Natural killer cell (primary cell): ENCODE data around the gene MACIR. TPM values are rescaled to one million over a fixed set of nuclear protein-coding genes. Genes with fewer than 3 reads are reported as not detected.
A peak's percentile ranks its signal among the peaks of the same experiment; 100 is the strongest.

Experiments
- ATAC-seq, 3 donors: fragments of 150-1000 bp in 2 of 3; fragments of 200-7000 bp in 1 of 3; cut with Tn5 transposase; 1 replicate in 1 of 3; 2 replicates in 2 of 3; pipeline ENCODE4 v1.10.0; 2021; ENCODE audit warnings: mild to moderate bottlenecking in 2 of 3, moderate library complexity in 2 of 3
- DNase-seq, 2 donors: peaks; one replicate each; pipeline versions ENCODE4 v3.0.0 to v3.0.0-alpha.2; 2013 to 2021; ENCODE audit warnings: mixed read lengths in 1 of 2
- H3K27ac ChIP-seq: one replicate; pipeline ENCODE4 v1.5.1; 2013; ENCODE audit warnings: mild to moderate bottlenecking, low read length
- H3K27me3 ChIP-seq: one replicate; pipeline ENCODE4 v1.6.1; 2013; ENCODE audit warnings: low read length; ENCODE audit not compliant: control insufficient read depth, insufficient read depth
- H3K36me3 ChIP-seq: one replicate; pipeline ENCODE4 v1.6.1; 2013; ENCODE audit warnings: low read length; ENCODE audit not compliant: control insufficient read depth, insufficient read depth
- H3K4me1 ChIP-seq: one replicate; pipeline ENCODE4 v1.6.1; 2013; ENCODE audit warnings: low read length; ENCODE audit not compliant: control insufficient read depth, insufficient read depth
- H3K4me3 ChIP-seq: one replicate; pipeline ENCODE4 v1.5.1; 2013; ENCODE audit warnings: low read length
- H3K9me3 ChIP-seq: one replicate; pipeline ENCODE4 v1.6.1; 2013; ENCODE audit warnings: low read length; ENCODE audit not compliant: control insufficient read depth, insufficient read depth
- H3K27ac Mint-ChIP-seq, 2 donors: one replicate each; pipeline ENCODE4 v1.8.0; 2022; ENCODE audit warnings: mild to moderate bottlenecking in 2 of 2, mixed read lengths in 2 of 2, moderate library complexity in 1 of 2
- H3K27me3 Mint-ChIP-seq, 2 donors: one replicate each; pipeline ENCODE4 v1.8.0; 2022; ENCODE audit warnings: low read depth in 2 of 2, mixed read lengths in 2 of 2
- H3K36me3 Mint-ChIP-seq: one replicate; pipeline ENCODE4 v1.8.0; 2022; ENCODE audit warnings: mixed read lengths
- H3K4me1 Mint-ChIP-seq, 2 donors: one replicate each; pipeline ENCODE4 v1.8.0; 2022; ENCODE audit warnings: mixed read lengths in 2 of 2
- H3K4me3 Mint-ChIP-seq: one replicate; pipeline ENCODE4 v1.8.0; 2022; ENCODE audit warnings: mild to moderate bottlenecking, moderate library complexity, mixed read lengths
- H3K9me3 Mint-ChIP-seq, 2 donors: one replicate each; pipeline ENCODE4 v1.8.0; 2022; ENCODE audit warnings: mixed read lengths in 2 of 2
- WGBS: methylation state at CpG from one replicate; pipeline ENCODE4 v1.1.7; 2013; ENCODE audit warnings: missing lambda C conversion rate; ENCODE audit not compliant: insufficient coverage; 5-methylcytosine and 5-hydroxymethylcytosine counted together
- intact Hi-C: fragments of 100-400 bp; cut with micrococcal nuclease; formaldehyde crosslinking; loops from one replicate; pipeline ENCODE4 v1.14.2; 2022
- total RNA-seq, 4 donors: library from RNA; stranded (reverse); fragments of 120-200 nt in 1 of 4; gene quantifications; one replicate each; pipeline versions ENCODE4 v1.2.3 to v1.2.4, GENCODE V29; 2013 to 2022
- TF ChIP-seq, protein P1 (sequence below): fragments of 200-600 bp; IDR thresholded peaks from one replicate; pipeline ENCODE4 v1.8.0; 2022; ENCODE audit warnings: antibody characterized with exemption

MACIR gene
- total RNA-seq, 3 donors from 2014 or later (not counting 1 experiment from before 2014, with no cell fraction given): 1.5 to 5.3 (median 2.7) TPM

- H3K9me3 ChIP-seq: no peaks in the 10 kb centered on the region
- H3K27me3 ChIP-seq: peaks cover 8% of the 10 kb centered on the region
- ATAC-seq: no peak
- H3K4me1 Mint-ChIP-seq: no peaks in the 10 kb centered on the region
- no peak overlapping the region for H3K4me3 Mint-ChIP-seq
- H3K27ac Mint-ChIP-seq: no peak overlapping the region
- peaks cover 2 to 4% of the 10 kb centered on the region in 2 donors for H3K9me3 Mint-ChIP-seq
- TF ChIP-seq, protein P1, sequence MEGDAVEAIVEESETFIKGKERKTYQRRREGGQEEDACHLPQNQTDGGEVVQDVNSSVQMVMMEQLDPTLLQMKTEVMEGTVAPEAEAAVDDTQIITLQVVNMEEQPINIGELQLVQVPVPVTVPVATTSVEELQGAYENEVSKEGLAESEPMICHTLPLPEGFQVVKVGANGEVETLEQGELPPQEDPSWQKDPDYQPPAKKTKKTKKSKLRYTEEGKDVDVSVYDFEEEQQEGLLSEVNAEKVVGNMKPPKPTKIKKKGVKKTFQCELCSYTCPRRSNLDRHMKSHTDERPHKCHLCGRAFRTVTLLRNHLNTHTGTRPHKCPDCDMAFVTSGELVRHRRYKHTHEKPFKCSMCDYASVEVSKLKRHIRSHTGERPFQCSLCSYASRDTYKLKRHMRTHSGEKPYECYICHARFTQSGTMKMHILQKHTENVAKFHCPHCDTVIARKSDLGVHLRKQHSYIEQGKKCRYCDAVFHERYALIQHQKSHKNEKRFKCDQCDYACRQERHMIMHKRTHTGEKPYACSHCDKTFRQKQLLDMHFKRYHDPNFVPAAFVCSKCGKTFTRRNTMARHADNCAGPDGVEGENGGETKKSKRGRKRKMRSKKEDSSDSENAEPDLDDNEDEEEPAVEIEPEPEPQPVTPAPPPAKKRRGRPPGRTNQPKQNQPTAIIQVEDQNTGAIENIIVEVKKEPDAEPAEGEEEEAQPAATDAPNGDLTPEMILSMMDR: no peak
- intact Hi-C loops: no loop called here
- DNase-seq: no peak
- no peaks in the 10 kb centered on the region for H3K4me1 ChIP-seq
- peaks cover 9% of the 10 kb centered on the region for H3K36me3 Mint-ChIP-seq
- WGBS: no CpG with 5 or more reads among the region's 1 CpG
- no peak overlapping the region for H3K27ac ChIP-seq
- H3K36me3 ChIP-seq: no peaks in the 10 kb centered on the region
- no peak overlapping the region for H3K4me3 ChIP-seq
- H3K27me3 Mint-ChIP-seq: peaks cover 13 to 29% of the 10 kb centered on the region in 2 donors
Observed at GRCh38 chr5:103237778-103238177, 20.8 kb upstream of the MACIR start.

- 94% methylated on average over 2 of the region's 2 CpGs for WGBS
- H3K36me3 Mint-ChIP-seq: peaks cover 9% of the 10 kb centered on the region
- no peak overlapping the region for H3K27ac ChIP-seq
- H3K4me3 ChIP-seq: no peak overlapping the region
- peaks cover 20 to 43% of the 10 kb centered on the region in 2 donors for H3K27me3 Mint-ChIP-seq
- intact Hi-C loops: no loop called here
- H3K27me3 ChIP-seq: peaks cover 10% of the 10 kb centered on the region
- no peak overlapping the region for H3K27ac Mint-ChIP-seq
- no peak overlapping the region for H3K4me3 Mint-ChIP-seq
- no peaks in the 10 kb centered on the region for H3K36me3 ChIP-seq
- no peak for ATAC-seq
- no peaks in the 10 kb centered on the region for H3K9me3 ChIP-seq
- peaks cover 7 to 8% of the 10 kb centered on the region in 2 donors for H3K4me1 Mint-ChIP-seq
- no peak for DNase-seq
- peaks cover 2 to 4% of the 10 kb centered on the region in 2 donors for H3K9me3 Mint-ChIP-seq
- TF ChIP-seq, protein P1: no peak
- H3K4me1 ChIP-seq: no peaks in the 10 kb centered on the region
Observed at GRCh38 chr5:103243665-103244064, 14.9 kb upstream of the MACIR start.

DNA sequence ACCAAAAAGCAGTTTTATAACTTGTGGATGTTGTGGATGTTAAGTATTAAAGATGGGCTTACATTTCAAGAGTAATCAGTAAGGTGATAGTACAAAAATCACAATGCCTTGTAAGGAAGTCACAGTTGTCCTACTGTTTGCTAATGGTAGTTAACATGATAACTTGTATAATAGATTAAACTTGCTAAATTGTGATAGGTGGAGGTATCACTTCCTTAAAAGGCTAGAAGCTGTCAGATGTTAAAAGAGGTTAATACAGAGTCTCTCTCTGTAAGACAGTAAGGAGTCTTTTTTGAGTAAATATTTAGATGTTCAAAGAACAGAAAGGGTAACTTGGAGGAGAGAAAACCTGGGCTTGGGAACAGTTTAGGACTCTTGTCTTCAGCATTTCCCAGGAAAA is 14.2 kb upstream of the MACIR start:
- Histone ChIP-seq H3K27me3 (peaks cover 10% of the 10 kb centered on the region), H3K4me3 (no peak overlapping the region), H3K27ac (no peak overlapping the region), H3K9me3 (no peaks in the 10 kb centered on the region), H3K36me3 (no peaks in the 10 kb centered on the region), H3K4me1 (no peaks in the 10 kb centered on the region)
- H3K36me3 Mint-ChIP-seq: peaks cover 3% of the 10 kb centered on the region
- H3K4me1 Mint-ChIP-seq: peaks cover 7 to 8% of the 10 kb centered on the region in 2 donors
- no peak overlapping the region for H3K4me3 Mint-ChIP-seq
- intact Hi-C loops: no loop called here
- H3K9me3 Mint-ChIP-seq: no peaks in the 10 kb centered on the region
- TF ChIP-seq, protein P1: no peak
- no peak overlapping the region for H3K27ac Mint-ChIP-seq
- no peak for ATAC-seq
- peaks cover 21 to 37% of the 10 kb centered on the region in 2 donors for H3K27me3 Mint-ChIP-seq
- DNase-seq: no peak

DNA sequence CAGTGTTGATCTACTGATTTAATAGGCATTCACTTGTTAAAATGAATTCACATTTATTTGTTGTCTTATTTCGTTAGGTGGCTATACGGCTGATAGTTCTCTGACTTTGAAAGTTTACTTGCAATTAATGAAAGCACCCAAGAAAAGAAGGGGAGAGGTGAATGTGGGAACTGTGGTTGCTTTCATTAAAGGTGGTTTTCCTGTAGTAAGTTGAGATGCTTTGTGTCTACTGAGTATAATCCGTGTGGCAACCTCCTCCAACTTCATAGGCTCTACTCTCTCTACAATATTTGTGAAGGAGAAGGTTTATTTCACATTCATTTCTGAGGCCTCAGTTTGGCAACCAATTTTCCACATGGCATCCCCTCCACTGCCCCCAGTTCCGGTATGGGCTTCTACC is 12.8 kb upstream of the MACIR start:
- Histone ChIP-seq H3K36me3 (no peaks in the 10 kb centered on the region), H3K4me1 (no peaks in the 10 kb centered on the region), H3K27me3 (peaks cover 8% of the 10 kb centered on the region), H3K27ac (no peak overlapping the region), H3K9me3 (no peaks in the 10 kb centered on the region), H3K4me3 (no peak overlapping the region)
- TF ChIP-seq, protein P1: no peak
- Mint-ChIP-seq H3K4me1 (peaks cover 7 to 8% of the 10 kb centered on the region in 2 donors), H3K4me3 (no peak overlapping the region), H3K9me3 (no peaks in the 10 kb centered on the region), H3K36me3 (no peaks in the 10 kb centered on the region), H3K27ac (no peak overlapping the region), H3K27me3 (peaks cover 23 to 46% of the 10 kb centered on the region in 2 donors)
- WGBS: 61% methylated on average over 3 of the region's 4 CpGs
- intact Hi-C loops: no loop called here
- ATAC-seq (no peak), DNase-seq (peak in 1 of 2 donors; percentile 36)
